ENCODE data around the gene IMPDH1.

The IMPDH1 gene

DNA sequence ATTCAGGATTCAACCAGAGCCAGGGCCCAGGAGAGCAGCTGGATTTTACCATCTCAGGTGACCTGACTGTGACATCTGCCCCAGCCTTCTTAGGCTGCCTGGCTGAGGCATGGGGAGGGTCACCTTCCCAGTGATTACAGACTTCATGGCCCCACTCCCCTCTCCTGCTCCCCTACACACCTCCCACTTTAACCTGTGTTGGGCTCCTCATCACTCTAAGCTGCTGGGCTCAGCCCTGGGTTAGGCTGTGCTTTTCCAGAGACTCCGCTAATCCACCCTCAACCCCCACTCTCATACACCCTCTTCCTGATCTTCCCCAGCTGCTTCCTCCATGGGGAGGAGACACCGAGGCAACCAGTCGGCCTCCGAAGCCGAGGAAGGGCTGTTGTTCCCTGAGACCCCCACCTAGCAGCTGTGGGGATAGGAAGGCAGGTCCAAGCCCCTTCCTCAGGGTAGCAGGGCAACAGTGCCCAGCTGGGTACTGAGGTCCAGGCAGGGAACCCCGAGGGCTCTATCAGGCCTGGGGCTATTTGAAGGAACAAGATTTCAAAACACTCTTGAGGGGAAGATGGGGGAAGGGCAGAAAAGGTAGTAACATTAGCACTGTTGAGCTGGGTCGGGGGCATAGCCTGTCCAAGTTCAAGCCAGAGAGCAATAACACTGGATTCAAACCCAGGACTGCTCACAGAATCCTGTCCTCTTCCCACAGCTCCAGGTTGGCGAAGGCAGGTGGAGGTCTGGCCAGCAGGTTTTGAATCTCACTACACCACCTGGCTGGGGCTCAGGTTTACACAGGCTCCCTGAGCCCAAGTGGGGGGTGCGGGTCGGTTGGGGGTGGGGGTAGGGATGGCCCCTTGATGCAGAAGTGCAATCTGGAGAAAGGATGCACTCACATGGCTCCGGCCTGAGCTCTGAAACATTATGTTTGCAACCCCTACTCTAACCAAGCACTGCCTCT, 1.8 kb downstream of the IMPDH1 start:
- Histone ChIP-seq H2BK120ac (ENCODE audit: low read depth, low read length) (no peak overlapping the region), H3K23ac (ENCODE audit: low read depth, low read length, poor library complexity) (no peak overlapping the region), H2BK5ac (ENCODE audit: low read length) (no peak overlapping the region), H4K8ac (ENCODE audit: low read depth, low read length) (no peak overlapping the region), H2AFZ (ENCODE audit: low read length) (peak overlapping the region; percentile 92), H3K4me3 (ENCODE audit: low read length in 2 of 2) (peak overlapping the region in 1 of 2 donors; percentile 55), H4K91ac (ENCODE audit: low read depth, low read length, poor library complexity) (no peak overlapping the region), H3K4me2 (ENCODE audit: insufficient read depth, low read length, poor library complexity, severe bottlenecking) (no peak overlapping the region), H2BK15ac (ENCODE audit: low read length) (peak overlapping the region; percentile 6), H3K36me3 (replicated peaks in 1 of 2; ENCODE audit: control insufficient read depth in 2 of 2, insufficient read depth in 2 of 2, low read length in 2 of 2) (no peaks in the 10 kb centered on the region), H3K27ac (replicated peaks; ENCODE audit: low read length) (no peak overlapping the region), H3K4ac (ENCODE audit: low read length) (no peak overlapping the region), H3K27me3 (ENCODE audit: control insufficient read depth in 3 of 3, insufficient read depth in 3 of 3, low read depth in 1 of 3, low read length in 3 of 3) (peaks cover 0 to 62% (median 13%) of the 10 kb centered on the region in 3 experiments), H2BK12ac (ENCODE audit: low read length) (no peak overlapping the region), H3K9me3 (replicated peaks in 1 of 2; ENCODE audit: control insufficient read depth in 2 of 2, insufficient read depth in 1 of 2, low read depth in 1 of 2, low read length in 2 of 2) (no peaks in the 10 kb centered on the region), H3K79me1 (ENCODE audit: low read depth, low read length) (peaks cover 2% of the 10 kb centered on the region), H3K9ac (ENCODE audit: low read depth, low read length, poor library complexity) (no peak overlapping the region), H3K18ac (ENCODE audit: low read length) (peak overlapping the region; percentile 20), H3K4me1 (ENCODE audit: control insufficient read depth in 2 of 2, insufficient read depth in 1 of 2, low read depth in 1 of 2, low read length in 2 of 2) (peaks cover 23 to 29% of the 10 kb centered on the region in 2 donors), H3K14ac (ENCODE audit: low read length) (no peak overlapping the region), H2AK5ac (ENCODE audit: low read depth, low read length) (peak overlapping the region; percentile 7)
- no CpG with 5 or more reads among the region's 11 CpGs for WGBS, 2 donors (ENCODE audit: extremely low coverage in 2 of 2, insufficient read length in 2 of 2, insufficient replicate concordance in 1 of 2)
- DNase-seq (ENCODE audit: low spot score): no peak

DNA sequence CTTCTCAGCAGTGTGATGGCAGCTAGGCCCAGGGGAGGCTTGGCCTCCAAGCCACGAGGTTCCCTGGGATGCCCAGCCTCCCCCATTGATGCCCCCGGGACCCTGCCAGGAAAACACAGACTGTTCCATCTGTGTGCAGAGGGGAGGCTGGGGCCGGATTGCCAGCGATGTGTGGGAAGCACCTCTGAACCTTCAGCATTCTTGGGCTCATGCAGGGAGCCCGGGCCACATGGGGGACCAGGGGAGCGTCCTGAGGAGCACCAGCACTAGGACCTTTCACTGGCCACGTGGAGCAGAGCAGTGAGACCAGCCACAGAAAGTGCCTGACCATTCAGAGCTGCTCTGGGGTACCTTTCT, 2.6 kb downstream of the IMPDH1 start:
- Histone ChIP-seq H3K14ac (ENCODE audit: low read length) (no peak overlapping the region), H4K91ac (ENCODE audit: low read depth, low read length, poor library complexity) (no peak overlapping the region), H3K4me1 (ENCODE audit: control insufficient read depth in 2 of 2, insufficient read depth in 1 of 2, low read depth in 1 of 2, low read length in 2 of 2) (peaks cover 23 to 29% of the 10 kb centered on the region in 2 donors), H4K8ac (ENCODE audit: low read depth, low read length) (no peak overlapping the region), H3K9me3 (replicated peaks in 1 of 2; ENCODE audit: control insufficient read depth in 2 of 2, insufficient read depth in 1 of 2, low read depth in 1 of 2, low read length in 2 of 2) (no peaks in the 10 kb centered on the region), H2AFZ (ENCODE audit: low read length) (no peak overlapping the region), H3K18ac (ENCODE audit: low read length) (no peak overlapping the region), H3K4me3 (ENCODE audit: low read length in 2 of 2) (no peak overlapping the region), H3K27me3 (ENCODE audit: control insufficient read depth in 3 of 3, insufficient read depth in 3 of 3, low read depth in 1 of 3, low read length in 3 of 3) (peaks cover 0 to 61% (median 13%) of the 10 kb centered on the region in 3 experiments), H3K4ac (ENCODE audit: low read length) (no peak overlapping the region), H3K27ac (replicated peaks; ENCODE audit: low read length) (no peak overlapping the region), H3K23ac (ENCODE audit: low read depth, low read length, poor library complexity) (no peak overlapping the region), H2BK120ac (ENCODE audit: low read depth, low read length) (no peak overlapping the region), H2BK15ac (ENCODE audit: low read length) (peak overlapping the region; percentile 49), H2BK5ac (ENCODE audit: low read length) (no peak overlapping the region), H2AK5ac (ENCODE audit: low read depth, low read length) (peak overlapping the region; percentile 7), H3K4me2 (ENCODE audit: insufficient read depth, low read length, poor library complexity, severe bottlenecking) (no peak overlapping the region), H3K9ac (ENCODE audit: low read depth, low read length, poor library complexity) (no peak overlapping the region), H3K36me3 (replicated peaks in 1 of 2; ENCODE audit: control insufficient read depth in 2 of 2, insufficient read depth in 2 of 2, low read length in 2 of 2) (no peaks in the 10 kb centered on the region), H2BK12ac (ENCODE audit: low read length) (no peak overlapping the region), H3K79me1 (ENCODE audit: low read depth, low read length) (peaks cover 2% of the 10 kb centered on the region)
- DNase-seq (ENCODE audit: low spot score): no peak
- no CpG with 5 or more reads among the region's 7 CpGs for whole genome bisulfite sequencing, 2 donors (ENCODE audit: extremely low coverage in 2 of 2, insufficient read length in 2 of 2, insufficient replicate concordance in 1 of 2)

- Histone ChIP-seq H4K91ac (ENCODE audit: low read depth, low read length, poor library complexity) (no peak overlapping the region), H3K4me3 (ENCODE audit: low read length in 2 of 2) (peak overlapping the region in 1 of 2 donors; percentile 74), H3K27ac (replicated peaks; ENCODE audit: low read length) (no peak overlapping the region), H3K4ac (ENCODE audit: low read length) (no peak overlapping the region), H2BK12ac (ENCODE audit: low read length) (no peak overlapping the region), H3K18ac (ENCODE audit: low read length) (no peak overlapping the region), H3K4me2 (ENCODE audit: insufficient read depth, low read length, poor library complexity, severe bottlenecking) (no peak overlapping the region), H3K36me3 (replicated peaks in 1 of 2; ENCODE audit: control insufficient read depth in 2 of 2, insufficient read depth in 2 of 2, low read length in 2 of 2) (peaks cover under 1 to 2% of the 10 kb centered on the region in 2 donors), H2BK5ac (ENCODE audit: low read length) (no peak overlapping the region), H3K9me3 (replicated peaks in 1 of 2; ENCODE audit: control insufficient read depth in 2 of 2, insufficient read depth in 1 of 2, low read depth in 1 of 2, low read length in 2 of 2) (no peaks in the 10 kb centered on the region), H2BK120ac (ENCODE audit: low read depth, low read length) (no peak overlapping the region), H3K79me1 (ENCODE audit: low read depth, low read length) (peaks cover 2% of the 10 kb centered on the region), H4K8ac (ENCODE audit: low read depth, low read length) (no peak overlapping the region), H2BK15ac (ENCODE audit: low read length) (peak overlapping the region; percentile 49), H3K4me1 (ENCODE audit: control insufficient read depth in 2 of 2, insufficient read depth in 1 of 2, low read depth in 1 of 2, low read length in 2 of 2) (peaks cover 23 to 29% of the 10 kb centered on the region in 2 donors), H3K27me3 (ENCODE audit: control insufficient read depth in 3 of 3, insufficient read depth in 3 of 3, low read depth in 1 of 3, low read length in 3 of 3) (peaks cover 0 to 56% (median 13%) of the 10 kb centered on the region in 3 experiments), H3K23ac (ENCODE audit: low read depth, low read length, poor library complexity) (no peak overlapping the region), H2AK5ac (ENCODE audit: low read depth, low read length) (peak overlapping the region; percentile 7), H3K14ac (ENCODE audit: low read length) (no peak overlapping the region), H2AFZ (ENCODE audit: low read length) (no peak overlapping the region), H3K9ac (ENCODE audit: low read depth, low read length, poor library complexity) (no peak overlapping the region)
- no peak for DNase-seq (ENCODE audit: low spot score)
- WGBS, 2 donors (ENCODE audit: extremely low coverage in 2 of 2, insufficient read length in 2 of 2, insufficient replicate concordance in 1 of 2): no CpG with 5 or more reads among the region's 17 CpGs
Observed at GRCh38 chr7:128406314-128407232, 3.2 kb downstream of the IMPDH1 start.
